GM21390 (cell line): ENCODE data around the gene PTRH1.

ENCODE experiments used
- ATAC-seq: cut with Tn5 transposase; IDR thresholded peaks from one replicate; pipeline ENCODE4 v1.9.1; 2021; ENCODE audit not compliant: unreplicated experiment

Gene PTRH1

GRCh38 chr9:127667127-127667844 is 48.2 kb downstream of the PTRH1 start:
- ATAC-seq, result no peak

GRCh38 chr9:127664678-127665507 is 50.6 kb downstream of the PTRH1 start:
- no peak for ATAC-seq

GRCh38 chr9:127664324-127664677 is 51.2 kb downstream of the PTRH1 start:
- no peak for ATAC-seq
